ENCODE data around the gene ING1.
"Not testable (repeated sequence)": the region's sequence is repeated elsewhere in the genome, so short reads cannot be mapped to it uniquely, and the experiment has no call there.

Gene ING1

DNA sequence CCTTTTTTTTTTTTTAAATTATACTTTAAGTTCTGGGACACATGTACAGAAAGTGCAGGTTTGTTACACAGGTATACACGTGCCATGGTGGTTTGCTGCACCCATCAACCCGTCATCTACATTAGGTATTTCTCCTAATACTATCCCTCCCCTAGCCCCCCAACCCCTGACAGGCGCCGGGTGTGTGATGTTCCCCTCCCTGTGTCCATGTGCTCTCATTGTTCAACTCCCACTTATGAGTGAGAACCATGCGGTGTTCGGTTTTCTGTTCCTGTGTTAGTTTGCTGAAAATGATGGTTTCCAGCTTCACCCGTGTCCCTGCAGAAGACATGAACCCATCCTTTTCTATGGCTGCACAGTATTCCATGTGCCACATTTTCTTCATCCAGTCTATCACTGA, 17.7 kb upstream of the ING1 start:
- DNase-seq (ENCODE audit: low read depth): not testable (repeated sequence)

DNA sequence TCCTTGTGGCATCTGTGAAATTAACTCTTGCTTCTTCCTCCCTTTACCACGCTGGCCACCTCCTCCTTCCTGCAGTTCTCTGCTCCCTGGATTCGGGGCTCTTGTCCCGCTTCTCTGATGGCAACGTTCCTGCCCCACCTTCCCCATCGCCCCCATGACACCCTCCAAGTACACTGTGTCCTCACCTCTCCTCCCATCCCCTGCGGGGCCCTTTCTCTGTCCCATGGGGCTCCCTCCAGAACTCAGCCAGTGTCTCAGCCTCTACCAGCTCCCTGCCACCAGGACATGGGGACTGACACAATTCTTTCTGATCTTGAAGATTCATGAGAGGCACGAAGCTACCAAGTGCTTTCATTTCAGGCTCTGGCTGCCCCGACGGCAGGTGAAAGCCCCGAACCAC, 16.7 kb upstream of the ING1 start:
- DNase-seq (ENCODE audit: low read depth): no peak

DNA sequence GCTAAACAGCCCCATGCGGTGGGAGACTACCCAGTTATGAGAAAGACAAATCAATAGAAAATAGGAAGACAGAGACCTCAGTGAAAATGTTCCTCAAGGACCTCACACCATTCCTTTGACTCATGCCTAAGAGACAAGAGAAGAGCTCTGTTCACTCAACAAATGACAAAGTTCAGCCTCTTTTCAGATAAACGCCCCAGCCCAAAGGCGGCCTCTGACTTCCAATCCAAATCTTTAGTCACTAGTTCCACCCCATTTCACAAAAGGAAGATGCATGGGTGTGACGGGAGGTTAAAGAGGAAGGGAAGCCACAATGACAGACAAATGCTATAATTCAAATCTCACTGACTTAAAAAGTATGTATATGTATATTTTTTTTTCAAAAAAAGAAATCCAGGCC, 15.7 kb upstream of the ING1 start:
- DNase-seq (ENCODE audit: low read depth): no peak

DNA sequence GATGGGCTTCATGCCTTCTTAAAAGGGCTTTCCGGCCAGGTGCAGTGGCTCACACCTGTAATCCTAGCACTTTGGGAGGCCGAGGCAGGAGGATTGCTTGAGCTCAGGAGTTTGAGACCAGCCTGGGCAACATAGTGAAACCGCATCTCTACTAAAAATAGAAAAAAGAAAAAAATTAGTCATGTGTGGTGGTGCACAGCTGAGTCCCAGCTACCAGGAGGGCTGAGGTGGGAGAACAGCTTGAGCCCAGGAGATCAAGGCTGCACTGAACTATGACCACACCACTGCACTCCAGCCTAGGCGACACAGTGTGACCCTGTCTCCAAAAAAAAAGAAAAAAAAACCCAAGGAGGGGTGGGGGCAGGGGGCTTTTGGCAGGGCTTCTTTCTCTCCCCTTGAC, 14.8 kb upstream of the ING1 start:
- DNase-seq (ENCODE audit: low read depth): no peak

DNA sequence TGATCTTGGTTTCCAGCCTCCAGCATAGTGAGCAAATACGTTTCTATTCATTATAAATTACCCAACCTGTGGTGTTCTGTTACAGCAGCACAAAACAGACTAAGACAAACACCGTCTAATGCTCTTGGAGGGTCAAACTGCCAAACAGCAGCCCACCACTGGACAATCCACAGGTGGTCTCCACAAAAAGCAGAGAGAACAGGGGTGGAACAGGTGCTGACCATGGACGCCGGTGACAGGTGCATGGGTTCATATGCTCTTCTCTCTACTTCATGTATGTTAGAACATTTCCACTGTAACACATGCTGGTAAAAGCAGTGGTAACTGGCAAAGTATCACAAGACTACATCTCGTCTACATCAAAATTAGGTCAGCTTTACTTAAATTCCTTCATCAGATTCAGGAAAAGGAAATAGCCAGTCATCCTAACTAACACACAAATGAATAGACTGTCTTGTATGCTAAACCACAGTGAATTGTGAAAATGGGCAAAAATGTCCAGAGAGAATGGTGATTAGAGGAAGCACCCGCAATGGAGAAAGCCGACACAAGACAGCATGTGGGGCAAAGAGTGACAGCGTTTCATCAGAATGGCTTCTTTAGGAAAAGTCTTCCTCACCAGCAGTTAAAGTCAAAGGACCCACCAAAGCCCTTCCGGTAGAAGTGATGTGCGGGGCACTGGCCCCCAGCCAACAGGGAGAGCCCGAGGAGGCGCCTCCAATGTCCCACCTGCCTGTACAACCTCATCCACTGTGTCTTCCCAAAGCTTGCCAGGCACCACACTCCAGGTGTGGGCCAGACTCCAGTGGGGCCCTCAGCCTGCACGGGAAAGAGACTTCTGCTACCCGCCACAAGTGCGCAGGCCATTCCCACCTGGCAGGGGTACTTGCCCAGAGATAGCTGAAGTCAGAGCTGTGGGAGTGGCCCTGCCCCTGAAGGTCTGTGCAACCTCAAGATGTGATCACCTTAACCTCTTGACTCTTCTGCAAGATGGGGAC, 14.1 kb upstream of the ING1 start:
- DNase-seq (ENCODE audit: low read depth): no peak

DNA sequence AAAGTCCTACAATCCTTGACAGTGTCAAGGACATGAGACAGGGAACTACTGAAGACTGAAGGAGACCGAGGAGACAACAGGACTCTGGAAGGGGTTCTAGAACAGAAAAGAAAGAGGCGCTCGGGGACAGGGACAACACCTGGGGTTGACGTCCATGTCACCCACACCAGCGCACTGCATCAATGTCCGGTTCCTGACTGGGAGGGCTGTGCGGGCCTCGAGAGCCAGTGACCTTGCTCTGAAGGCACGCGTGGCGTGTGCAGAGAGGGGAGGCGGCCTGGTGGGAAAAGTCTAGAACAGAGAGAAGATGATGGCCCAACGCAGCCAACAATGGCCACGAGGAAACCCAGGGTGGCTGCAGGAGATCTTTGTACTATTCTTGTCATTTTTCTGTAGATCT, 13.3 kb upstream of the ING1 start:
- DNase-seq (ENCODE audit: low read depth): no peak

DNA sequence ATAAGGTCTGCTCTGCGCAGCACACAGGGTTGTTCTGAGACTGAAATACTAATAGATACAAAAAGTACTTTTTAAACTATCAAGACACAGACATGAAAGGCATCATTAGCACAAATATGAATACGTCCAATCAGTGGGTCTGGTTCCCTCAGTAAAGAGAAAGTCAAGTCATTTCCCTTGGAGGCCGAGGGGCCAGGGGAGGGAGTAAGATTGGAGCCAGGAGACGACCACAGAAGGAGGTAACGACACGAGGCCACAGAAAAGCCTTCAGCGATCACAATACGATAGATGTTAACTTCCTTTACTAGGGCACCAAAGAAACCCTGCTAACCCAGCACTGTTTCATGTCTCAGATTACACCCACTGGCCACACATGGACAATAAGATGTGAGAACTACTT, 12.9 kb upstream of the ING1 start:
- no peak for DNase-seq (ENCODE audit: low read depth)

DNA sequence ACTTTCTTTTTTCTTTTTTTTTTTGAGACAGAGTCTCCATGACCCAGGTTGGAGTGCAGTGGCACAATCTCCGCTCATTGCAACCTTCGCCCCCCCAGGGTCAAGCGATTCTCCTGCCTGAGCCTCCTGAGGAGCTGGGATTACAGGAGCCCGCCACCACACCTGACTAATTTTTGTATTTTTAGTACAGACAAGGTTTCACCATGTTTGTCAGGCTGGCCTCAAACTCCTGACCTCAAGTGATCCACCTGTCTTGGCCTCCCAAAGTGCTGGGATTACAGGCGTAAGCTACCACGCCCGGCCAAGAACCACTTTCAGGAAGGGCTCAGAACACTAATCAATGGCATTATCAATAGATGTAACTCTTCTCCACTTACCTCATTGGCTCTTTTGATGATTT, 12.4 kb upstream of the ING1 start:
- not testable (repeated sequence) for DNase-seq (ENCODE audit: low read depth)

DNA sequence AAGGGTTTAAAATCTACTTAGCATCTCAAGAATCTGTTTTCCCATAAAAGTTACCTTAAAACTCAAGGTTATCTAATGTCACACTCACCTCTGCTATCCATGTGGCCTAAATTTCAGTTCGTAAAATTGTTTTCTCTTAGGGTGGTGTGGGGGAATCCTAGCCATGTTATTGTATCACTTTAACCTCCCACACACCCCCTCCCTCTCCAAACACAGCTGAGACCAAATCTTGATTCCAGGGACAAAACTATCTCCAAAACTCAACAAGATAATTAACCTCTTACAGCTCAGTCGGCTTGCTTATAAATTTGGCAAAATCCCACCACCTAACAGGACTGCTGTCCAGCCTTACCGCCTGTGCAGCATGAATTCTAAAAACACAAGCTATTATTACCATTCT, 11.4 kb upstream of the ING1 start:
- DNase-seq (ENCODE audit: low read depth): no peak

DNA sequence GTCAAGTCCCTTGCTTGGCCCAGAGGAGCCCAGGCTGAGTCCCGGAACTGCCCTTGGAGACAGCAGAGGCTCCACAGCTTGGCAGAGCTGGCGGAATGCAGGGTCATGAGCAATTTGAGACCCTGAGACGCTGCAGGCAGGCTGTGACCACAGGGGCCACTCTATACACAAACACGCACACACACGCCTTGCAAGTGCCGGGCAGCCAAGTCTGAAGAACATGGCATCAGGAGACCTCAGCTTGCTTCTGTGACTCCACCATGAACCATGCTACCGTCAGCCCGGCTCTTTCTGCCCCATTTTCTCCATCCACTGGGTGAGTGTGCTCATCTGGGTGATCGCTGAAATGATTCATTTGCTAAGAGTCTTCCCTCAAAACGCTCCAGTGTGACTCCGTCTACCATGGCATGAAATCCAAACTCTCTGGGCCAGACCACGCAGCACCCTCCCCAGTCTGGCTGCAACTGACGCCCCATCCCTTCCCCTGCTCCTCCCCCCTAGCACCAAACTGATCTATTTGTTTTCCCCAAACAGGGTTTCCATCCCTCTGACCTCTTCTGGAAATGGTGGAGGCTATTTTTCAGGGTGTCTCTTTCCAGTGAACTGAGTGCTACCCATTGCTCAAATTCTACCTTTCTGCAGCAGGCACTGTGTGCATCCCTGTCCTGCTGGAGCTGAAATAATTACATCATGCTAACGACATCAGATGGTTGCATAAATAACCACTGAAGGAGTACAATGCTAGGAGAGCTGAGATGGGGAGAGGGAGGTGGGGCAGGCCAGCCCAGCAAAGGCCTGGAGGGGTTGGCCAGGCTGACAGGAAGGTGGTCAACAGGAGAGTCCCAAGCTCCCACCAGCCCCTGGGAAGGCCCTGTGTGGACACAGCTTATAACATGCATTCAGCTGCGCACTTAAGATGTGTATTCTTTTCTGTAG, 10.6 kb upstream of the ING1 start:
- DNase-seq (ENCODE audit: low read depth): no peak

DNA sequence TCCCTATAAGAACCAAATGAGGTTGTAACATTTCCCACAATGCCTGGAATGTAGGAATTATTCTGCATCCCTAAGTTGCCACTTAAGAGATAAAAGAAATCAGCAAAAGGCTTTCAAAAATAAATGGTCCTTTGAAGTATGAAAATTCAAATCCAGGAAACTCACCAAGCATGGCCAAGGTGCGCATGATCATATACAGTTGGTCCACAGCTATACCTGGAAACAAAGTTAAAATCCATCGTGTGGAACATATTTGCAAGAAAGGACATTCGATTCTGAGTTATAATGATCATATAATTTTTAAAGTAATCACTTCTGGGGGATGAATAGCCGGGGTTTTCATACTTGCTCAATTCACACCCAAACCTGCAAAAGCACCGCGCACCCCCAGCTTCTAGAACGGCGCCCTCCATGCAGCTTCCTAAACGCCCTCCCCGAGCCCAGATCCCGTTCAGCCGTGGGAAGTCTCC, 8.1 kb upstream of the ING1 start:
- DNase-seq (ENCODE audit: low read depth): no peak

DNA sequence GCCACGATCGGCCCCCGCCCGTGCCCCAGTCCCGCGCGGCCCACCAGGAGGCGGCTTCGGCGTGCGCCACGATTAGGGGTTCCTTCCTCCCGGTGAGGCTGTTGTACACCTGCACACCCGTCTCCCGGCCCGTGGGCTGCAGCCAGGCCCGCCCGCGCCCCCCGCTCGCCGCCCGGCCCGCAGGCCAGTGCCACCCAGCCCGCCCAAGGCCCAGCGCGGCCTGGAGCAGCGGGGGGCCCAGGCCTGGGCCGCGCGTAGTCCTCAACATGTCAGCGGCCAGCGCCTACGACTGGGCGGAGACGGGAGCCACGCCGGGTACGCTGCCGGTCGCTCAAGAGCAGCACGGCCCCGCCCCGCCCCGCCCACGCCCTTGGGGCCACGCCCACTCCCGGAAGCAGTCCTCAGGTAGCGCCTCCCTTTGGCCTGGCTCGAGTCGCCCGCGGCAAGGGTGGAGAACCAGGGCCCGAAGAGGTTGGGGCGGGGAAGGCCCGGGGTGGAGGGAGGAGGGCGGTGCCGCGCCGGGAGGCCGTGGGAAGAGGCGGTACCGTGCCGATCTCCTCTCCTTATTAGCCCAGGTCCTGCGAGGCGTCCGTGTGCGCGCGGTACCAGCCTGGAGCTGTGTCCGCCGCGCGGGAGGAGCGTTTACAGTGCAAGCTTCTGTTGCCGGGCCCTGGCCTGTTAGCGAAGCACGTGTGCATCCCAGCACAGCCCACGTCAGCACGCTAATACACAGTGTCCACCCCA, 7.5 kb upstream of the ING1 start, which contains the start of gene CARS2:
Gene CARS2 (minus strand): TSS at position 291 of the 744 bp plus-strand sequence. CDS start 23 bp downstream, at position 268.
- DNase-seq (ENCODE audit: low read depth): peak; percentile 86

DNA sequence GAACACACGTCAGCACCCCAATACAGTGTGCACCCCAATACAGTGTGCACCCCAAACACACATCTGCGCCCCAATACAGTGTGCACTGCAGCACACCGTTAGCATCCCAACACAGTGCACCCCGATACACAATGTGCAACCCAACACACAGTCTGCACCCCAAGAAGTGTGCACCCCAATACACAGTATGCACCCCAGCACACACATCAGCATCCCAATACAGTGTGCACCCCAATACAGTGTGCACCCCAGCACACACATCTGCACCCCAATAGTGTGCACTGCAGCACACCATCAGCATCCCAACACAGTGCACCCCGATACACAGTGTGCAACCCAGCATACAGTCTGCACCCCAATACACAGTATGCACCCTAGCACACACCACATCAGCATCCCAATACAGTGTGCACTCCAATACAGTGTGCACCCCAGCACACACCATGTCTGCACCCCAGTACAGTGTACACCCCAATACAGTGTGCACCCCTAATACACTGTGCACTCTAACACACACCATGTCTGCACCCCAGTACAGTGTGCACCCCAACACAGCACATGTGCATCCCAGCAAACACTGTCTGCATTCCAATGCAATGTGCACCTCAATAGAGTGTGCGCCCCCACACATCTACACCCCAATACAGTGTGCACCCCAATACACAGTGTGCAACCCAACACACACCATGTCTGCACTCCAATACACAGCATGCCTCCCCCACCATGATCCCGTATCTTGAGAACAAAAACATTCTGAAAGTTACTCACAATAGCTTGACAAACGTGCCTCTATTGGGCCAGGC, 6.7 kb upstream of the ING1 start:
- DNase-seq (ENCODE audit: low read depth): no peak

DNA sequence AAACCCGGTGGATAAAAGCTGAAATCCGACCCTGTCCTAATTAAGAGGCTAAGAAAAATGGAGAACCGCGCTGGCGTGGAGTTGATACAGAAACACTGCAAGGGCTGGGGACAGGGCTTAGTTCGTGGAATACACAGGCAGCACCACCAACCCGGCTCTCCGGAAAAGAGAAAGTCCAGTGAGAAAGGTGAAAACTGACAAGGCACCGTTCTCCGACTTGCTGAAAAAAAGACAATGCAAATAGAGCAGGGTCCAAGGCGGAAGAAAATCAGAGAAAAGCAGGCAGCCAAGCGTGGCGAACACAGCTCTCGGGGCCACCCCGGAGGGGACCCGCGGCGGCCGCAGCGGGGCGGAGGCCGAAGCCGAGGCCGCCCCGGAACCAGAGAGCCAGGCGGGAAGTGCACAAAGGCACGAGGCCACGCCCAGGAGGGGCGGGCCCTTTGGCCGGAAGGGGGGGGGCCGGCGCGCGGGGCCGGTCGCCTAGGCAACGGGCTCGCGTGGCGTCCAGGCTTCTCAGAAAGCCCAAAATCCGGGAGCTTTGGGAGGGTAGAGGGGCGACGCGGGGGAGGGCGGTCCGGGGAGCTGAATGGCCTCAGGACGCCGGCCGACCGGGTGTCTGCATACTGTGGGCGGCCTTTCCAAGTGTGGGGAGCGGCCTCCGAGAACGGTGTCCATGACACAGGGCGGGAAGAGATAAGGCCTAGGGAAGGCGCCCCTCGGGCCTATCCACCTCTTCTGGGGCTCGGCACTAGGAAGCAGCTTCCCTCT, 1.2 kb upstream of the ING1 start:
- peak; percentile 76 for DNase-seq (ENCODE audit: low read depth)

DNA sequence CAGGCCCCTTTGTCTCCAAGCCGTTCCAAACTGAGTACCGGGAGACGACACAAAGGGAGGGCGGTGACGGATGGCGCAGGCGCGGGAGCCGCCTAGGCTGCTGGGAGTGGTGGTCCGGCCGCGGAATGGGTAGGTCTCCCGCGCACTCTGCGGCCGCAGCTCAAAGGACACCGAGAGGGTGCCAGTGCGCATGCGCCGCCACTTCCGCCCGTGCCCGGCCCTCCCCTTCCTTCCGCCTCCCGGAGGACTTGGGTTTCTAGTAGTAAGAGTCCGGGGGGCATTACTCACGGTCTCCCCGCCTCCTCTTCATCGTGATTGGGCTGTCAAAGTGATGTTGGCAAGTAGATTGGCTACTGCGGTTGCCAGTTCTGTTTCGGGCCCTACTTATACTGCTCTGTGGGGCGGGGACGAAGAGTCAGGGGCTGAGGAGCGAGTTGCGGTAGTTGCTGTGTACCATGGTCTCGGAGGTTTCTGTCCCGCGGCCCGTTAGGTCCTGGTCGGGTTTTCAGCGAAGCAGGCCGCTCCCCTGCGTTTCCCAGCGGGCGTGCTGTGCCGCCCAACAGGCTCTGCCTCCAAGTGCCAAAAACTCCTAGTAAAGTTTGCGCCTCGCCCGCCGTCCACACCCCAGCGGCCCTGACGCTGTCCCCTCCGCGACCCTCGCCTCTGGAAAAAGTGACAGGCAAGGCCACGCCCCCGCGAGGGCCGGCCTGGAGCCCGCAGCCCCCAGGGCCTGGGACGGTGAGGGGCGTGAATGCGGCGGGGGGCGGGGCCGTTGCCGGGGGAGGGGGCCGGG, 455 bp upstream of the ING1 start:
- DNase-seq (ENCODE audit: low read depth): peak; percentile 99

DNA sequence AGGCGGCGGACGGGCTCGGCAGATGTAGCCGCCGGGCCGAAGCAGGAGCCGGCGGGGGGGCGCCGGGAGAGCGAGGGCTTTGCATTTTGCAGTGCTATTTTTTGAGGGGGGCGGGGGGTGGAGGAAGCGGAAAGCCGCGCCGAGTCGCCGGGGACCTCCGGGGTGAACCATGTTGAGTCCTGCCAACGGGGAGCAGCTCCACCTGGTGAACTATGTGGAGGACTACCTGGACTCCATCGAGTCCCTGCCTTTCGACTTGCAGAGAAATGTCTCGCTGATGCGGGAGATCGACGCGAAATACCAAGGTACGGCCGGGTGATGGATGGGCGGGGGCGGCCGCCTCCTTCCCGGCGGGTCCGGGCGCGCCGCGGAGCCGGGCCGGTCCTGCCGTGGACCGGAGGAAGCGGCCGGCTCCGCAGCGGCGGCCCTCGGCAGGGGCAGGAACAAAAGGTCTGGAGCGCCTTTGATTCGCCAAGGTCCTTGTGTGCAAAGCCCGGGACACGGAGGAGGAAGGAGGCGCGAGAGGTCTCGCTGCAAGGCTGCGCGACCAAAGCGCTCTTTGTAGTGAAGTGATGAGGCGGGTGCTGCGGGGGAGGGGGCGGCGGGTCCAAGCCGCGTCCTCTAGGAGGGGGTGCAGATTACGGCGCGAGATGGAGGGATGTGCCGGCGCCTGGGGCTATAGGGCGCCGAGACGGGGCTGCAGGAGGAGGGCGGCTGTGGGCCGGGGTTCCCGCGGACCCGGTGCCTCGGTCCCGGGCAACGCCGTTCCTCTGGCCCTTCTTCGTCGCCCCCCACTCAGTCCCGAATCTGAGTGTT, 689 bp downstream of the ING1 start:
- DNase-seq (ENCODE audit: low read depth): peak; percentile 43

DNA sequence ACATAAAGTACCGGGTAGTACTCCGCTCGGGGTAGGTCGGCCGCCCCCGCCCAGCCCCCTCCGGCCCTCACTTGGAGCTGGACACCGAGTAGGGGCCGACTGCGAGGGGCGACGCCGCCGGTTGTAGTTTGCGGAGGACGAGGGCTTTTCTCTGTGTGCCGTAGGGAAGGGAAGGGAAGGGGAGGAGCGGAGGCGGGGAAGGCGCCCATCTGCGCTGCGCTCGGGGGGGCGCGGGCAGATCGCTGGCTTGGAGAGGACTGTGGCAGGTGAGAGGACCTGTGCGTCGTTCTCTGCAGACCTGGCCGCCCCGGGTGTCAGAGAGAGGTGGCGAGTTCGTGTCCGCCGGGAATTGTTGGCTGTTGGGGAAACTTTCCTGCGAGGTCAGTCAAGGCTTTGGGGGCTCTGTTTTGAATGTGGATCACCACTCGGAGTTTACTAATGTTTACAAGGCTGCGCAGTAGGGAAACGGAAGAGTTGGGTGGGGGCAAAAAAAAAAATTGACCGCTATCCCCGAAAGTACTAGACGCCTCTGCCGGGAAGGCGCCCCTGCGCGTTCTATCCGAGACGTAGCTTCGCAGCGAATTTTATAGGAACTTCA, 1.4 kb downstream of the ING1 start:
- peak; percentile 27 for DNase-seq (ENCODE audit: low read depth)

Data from stimulated activated CD8-positive, alpha-beta memory T cell treated with anti-CD3 and anti-CD28 coated beads, Interleukin-15, amount 100 ng/mL, for 24 hours (primary cell).